GM12878 (cell line): ENCODE data around the gene LHX5. TPM values are rescaled to one million over a fixed set of nuclear protein-coding genes. Genes with fewer than 3 reads are reported as not detected.

Experiments
- ATAC-seq: fragments of 200-7000 bp; cut with Tn5 transposase; 3 replicates; pipeline ENCODE4 v1.9.1; 2020; ENCODE audit warnings: mild to moderate bottlenecking, moderate library complexity
- BruUV-seq: library from RNA; stranded (reverse); fragments of 400-500 nt; replicated peaks from 2 replicates; lab custom pipeline; 2021; lab: Mats Ljungman, UMichigan
- CTCF ChIA-PET: fragments of 300-600 bp; sonication (Branson Sonifier 250); formaldehyde crosslinking; extraction: SDS; loops from one replicate; lab custom pipeline; 2021; ENCODE audit warnings: inconsistent platforms; lab: Yijun Ruan, JAX
- POLR2A ChIA-PET: fragments of 350-600 bp; formaldehyde crosslinking; extraction: SDS; loops from one replicate; lab custom pipeline; 2021; ENCODE audit warnings: inconsistent platforms; lab: Charles Lee
- RAD21 ChIA-PET: fragments of 300-600 bp; sonication (Branson Sonifier 250); formaldehyde crosslinking; loops from one replicate; lab custom pipeline; 2023; ENCODE audit warnings: antibody characterized with exemption; ENCODE audit not compliant: unreplicated experiment; lab: Charles Lee
- SMC1A ChIA-PET: fragments of 300-600 bp; sonication (Branson Sonifier 250); formaldehyde crosslinking; loops from one replicate; lab custom pipeline; 2023; ENCODE audit not compliant: unreplicated experiment, uncharacterized antibody; lab: Charles Lee
- DNase-seq: peaks from one replicate; pipeline ENCODE4 v3.0.0-alpha.2; 2011; ENCODE audit warnings: low read depth, low spot score
- FAIRE-seq: peaks from 3 replicates; lab custom pipeline; 2011; peaks lifted over from hg19 to GRCh38; lab: Jason Lieb, UNC
- H2AFZ ChIP-seq: 2 replicates; pipeline ENCODE4 v1.6.0; 2011; ENCODE audit warnings: low read depth, low read length, control low read depth; ENCODE audit not compliant: control insufficient read depth
- H3K27ac ChIP-seq: 2 replicates; pipeline ENCODE4 v1.5.1; 2011; ENCODE audit warnings: control low read depth; ENCODE audit not compliant: control insufficient read depth, insufficient read depth
- H3K27me3 ChIP-seq, 2 experiments: replicated peaks in 1 of 2; 2 replicates each; pipeline versions ENCODE4 v1.6.0 to v1.6.1; 2011; ENCODE audit warnings: low read length in 1 of 2; ENCODE audit not compliant: control insufficient read depth in 2 of 2, insufficient read depth in 2 of 2
- H3K36me3 ChIP-seq, 2 experiments: 2 replicates each; pipeline ENCODE4 v1.5.1; 2011; ENCODE audit warnings: low read length in 1 of 2; ENCODE audit not compliant: control insufficient read depth in 2 of 2, insufficient read depth in 2 of 2
- H3K4me1 ChIP-seq: 2 replicates; pipeline ENCODE4 v1.6.1; 2011; ENCODE audit warnings: mild to moderate bottlenecking, low read length, moderate library complexity, mixed read lengths; ENCODE audit not compliant: control insufficient read depth, insufficient read depth
- H3K4me2 ChIP-seq: 2 replicates; pipeline ENCODE4 v1.6.0; 2011; ENCODE audit warnings: control low read depth; ENCODE audit not compliant: control insufficient read depth, insufficient read depth
- H3K4me3 ChIP-seq: fragments of 200-600 bp; sonication (generic); 2 replicates; pipeline ENCODE4 v1.5.1; 2016
- H3K79me2 ChIP-seq: 2 replicates; pipeline ENCODE4 v1.6.0; 2011; ENCODE audit warnings: low read length; ENCODE audit not compliant: control insufficient read depth, insufficient read depth
- H3K9ac ChIP-seq: 2 replicates; pipeline ENCODE4 v1.8.0; 2011; ENCODE audit warnings: low read length, control low read depth, mixed read lengths; ENCODE audit not compliant: control insufficient read depth, insufficient read depth
- H3K9me3 ChIP-seq: replicated peaks from 3 replicates; pipeline ENCODE4 v1.5.1; 2011; ENCODE audit warnings: mild to moderate bottlenecking, low read length; ENCODE audit not compliant: control insufficient read depth, insufficient read depth
- H4K20me1 ChIP-seq: 2 replicates; pipeline ENCODE4 v1.6.0; 2011; ENCODE audit not compliant: control insufficient read depth, insufficient read depth
- CHD2 ChIP-seq: IDR thresholded peaks from 2 replicates; pipeline ENCODE4 v1.6.1; 2011; ENCODE audit warnings: low read depth, low read length, improper control_type of control experiment, borderline replicate concordance
- FOXK2 ChIP-seq: fragments of 450-650 bp; IDR thresholded peaks from 2 replicates; pipeline ENCODE4 v1.6.1; 2017; ENCODE audit warnings: mild to moderate bottlenecking, moderate library complexity
- HDAC2 ChIP-seq: fragments of 200-600 bp; sonication (generic); IDR thresholded peaks from 2 replicates; pipeline ENCODE4 v1.6.1; 2017
- NKRF ChIP-seq: fragments of 450-650 bp; conservative IDR thresholded peaks from 2 replicates; pipeline ENCODE4 v1.6.1; 2017; ENCODE audit warnings: mild to moderate bottlenecking, moderate library complexity
- RELA ChIP-seq: fragments of 450-650 bp; IDR thresholded peaks from 2 replicates; pipeline ENCODE4 v1.8.0; 2014; ENCODE audit warnings: borderline replicate concordance; ENCODE audit not compliant: partially characterized antibody
- RUNX3 ChIP-seq: IDR thresholded peaks from 2 replicates; pipeline ENCODE4 v1.6.1; 2012; ENCODE audit warnings: low read length, inconsistent platforms
- SUPT20H ChIP-seq: IDR thresholded peaks from 2 replicates; pipeline ENCODE4 v1.6.1; 2011; ENCODE audit warnings: low read depth, mild to moderate bottlenecking, low read length, moderate library complexity, borderline replicate concordance; ENCODE audit not compliant: control insufficient read depth
- WGBS: methylation state at CpG from one replicate; pipeline ENCODE4 v1.1.6; 2016; ENCODE audit warnings: low lambda C conversion rate; ENCODE audit not compliant: insufficient replicate concordance, insufficient coverage; ENCODE audit errors: missing lambda C conversion rate; 5-methylcytosine and 5-hydroxymethylcytosine counted together
- in situ Hi-C: fragments of 300-500 bp; cut with MboI; formaldehyde crosslinking; loops from 9 replicates; pipeline ENCODE4 v1.14.3; 2018; ENCODE audit warnings: mixed read lengths
- intact Hi-C: fragments of 100-400 bp; cut with micrococcal nuclease; formaldehyde crosslinking; loops from one replicate; pipeline ENCODE4 v1.14.2; 2022; ENCODE audit not compliant: unreplicated experiment
- polyA plus RNA-seq, 11 experiments: library from polyadenylated mRNA; depleted of rRNA in 4 of 11; unstranded in 6 of 11; stranded (reverse) in 5 of 11; fragments of >200 nt; fragmentation: Nextera tagmentation in 4 of 11; fragmentation: Illumina TruSeq in 1 of 11; extraction: Ambion mirVana in 4 of 11; extraction: Trizol in 1 of 11; gene quantifications; 1 replicate in 1 of 11; 2 replicates in 10 of 11; pipeline versions ENCODE4 v1.2.1 to v1.2.3, GENCODE V29; 2011 to 2016; ENCODE audit warnings: inconsistent platforms in 2 of 11, missing spikeins in 2 of 11, low read depth in 1 of 11
- total RNA-seq, 4 experiments: library from RNA; depleted of rRNA in 3 of 4; stranded (reverse); fragments of >200 nt in 3 of 4; fragmentation: Illumina TruSeq in 1 of 4; extraction: Trizol in 1 of 4; gene quantifications; 2 replicates each; pipeline versions ENCODE4 v1.2.1 to v1.2.3, GENCODE V29; 2013 to 2021
- TF ChIP-seq, protein P1 (sequence below): IDR thresholded peaks from 2 replicates; pipeline ENCODE4 v1.6.1; 2012; ENCODE audit warnings: low read depth, low read length, improper control_type of control experiment

The LHX5 gene
- total and polyA plus RNA-seq, 10 of the 15 experiments (the other 5 are each of a cell fraction or from before 2014, with no cell fraction given), result 0.03 TPM; not detected in 9

GRCh38 chr12:113428482-113428881 lies 43.2 kb downstream of the LHX5 start:
- FAIRE-seq, result no peak
- TF ChIP-seq RELA (no peak), RUNX3 (no peak), NKRF (no peak), HDAC2 (no peak)
- TF ChIP-seq, protein P1, sequence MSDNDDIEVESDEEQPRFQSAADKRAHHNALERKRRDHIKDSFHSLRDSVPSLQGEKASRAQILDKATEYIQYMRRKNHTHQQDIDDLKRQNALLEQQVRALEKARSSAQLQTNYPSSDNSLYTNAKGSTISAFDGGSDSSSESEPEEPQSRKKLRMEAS, result no peak
- no peaks in the 10 kb centered on the region for H3K36me3 ChIP-seq
- peaks cover 7% of the 10 kb centered on the region; the same call in 1 of the 2 replicates for H3K4me1 ChIP-seq
- no peak for ATAC-seq
- H2AFZ ChIP-seq, result no peak overlapping the region
- ChIA-PET POLR2A (no interaction called here), RAD21 (no interaction called here), SMC1A (no interaction called here), CTCF (interaction anchor here (0.6 kb wide), 1 partner anchor 555 kb away, joined by 3 read pairs; no protein-coding TSS in a partner anchor)
- 0% methylated on average over 1 of the region's 1 CpG for WGBS
- no peak overlapping the region for H3K4me3 ChIP-seq
- no peak overlapping the region for H3K27ac ChIP-seq
- no peak overlapping the region for H3K9ac ChIP-seq
- H3K4me2 ChIP-seq, result no peak overlapping the region
- no peaks in the 10 kb centered on the region for H4K20me1 ChIP-seq
- no peak for DNase-seq
- in situ Hi-C loops, result no loop called here
- H3K79me2 ChIP-seq, result no peaks in the 10 kb centered on the region
- intact Hi-C loops, result no loop called here
- BruUV-seq, result no TSS peak
- no peaks in the 10 kb centered on the region; a peak in 1 of 4 replicates for H3K27me3 ChIP-seq
- H3K9me3 ChIP-seq, result no peaks in the 10 kb centered on the region

DNA sequence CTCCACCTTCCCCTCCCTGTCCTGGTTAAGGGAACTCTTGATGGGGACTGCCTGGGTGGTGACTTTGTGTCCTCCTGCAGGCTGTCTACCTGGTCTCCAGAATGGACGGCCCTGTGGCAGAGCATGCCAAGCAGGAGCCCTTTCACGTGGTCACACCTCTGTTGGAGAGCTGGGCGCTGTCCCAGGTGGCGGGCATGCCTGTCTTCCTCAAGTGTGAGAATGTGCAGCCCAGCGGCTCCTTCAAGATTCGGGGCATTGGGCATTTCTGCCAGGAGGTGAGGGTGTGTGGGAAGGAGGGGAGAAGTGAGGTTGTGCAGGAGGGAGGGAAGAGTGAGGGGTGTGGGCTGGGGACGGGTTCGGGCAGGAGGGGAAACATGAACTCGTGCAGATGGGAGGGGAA lies 43.8 kb downstream of the LHX5 start:
- ChIA-PET CTCF (interaction anchor here (0.6 kb wide), 1 partner anchor 555 kb away, joined by 3 read pairs; no protein-coding TSS in a partner anchor), SMC1A (no interaction called here)

More for the DNA sequence above, 43.8 kb downstream of the LHX5 start:
- BruUV-seq, result no TSS peak
- DNase-seq, result no peak
- H3K79me2 ChIP-seq, result no peaks in the 10 kb centered on the region
- FAIRE-seq, result no peak
- H3K4me2 ChIP-seq, result no peak overlapping the region
- ATAC-seq, result no peak
- H2AFZ ChIP-seq, result no peak overlapping the region
- no peaks in the 10 kb centered on the region for H3K27me3 ChIP-seq
- no peaks in the 10 kb centered on the region for H4K20me1 ChIP-seq
- 39% methylated on average over 9 of the region's 9 CpGs for WGBS
- TF ChIP-seq FOXK2, result no peak
- no peak for TF ChIP-seq CHD2
- TF ChIP-seq SUPT20H, result no peak
- no peak overlapping the region for H3K27ac ChIP-seq
- intact Hi-C loops, result no loop called here
- ChIA-PET RAD21 (no interaction called here), POLR2A (no interaction called here)
- H3K9me3 ChIP-seq, result no peaks in the 10 kb centered on the region
- in situ Hi-C loops, result no loop called here
- no peaks in the 10 kb centered on the region for H3K36me3 ChIP-seq
- no peak overlapping the region for H3K9ac ChIP-seq
- peaks cover 7% of the 10 kb centered on the region; the same call in 1 of the 2 replicates for H3K4me1 ChIP-seq
- no peak overlapping the region for H3K4me3 ChIP-seq
